GM13976 (cell line): ENCODE measurements around the gene CDC42EP4.

Source experiments
- DNase-seq: peaks from one replicate; pipeline ENCODE4 v3.0.0; 2012; ENCODE audit warnings: low spot score
- CTCF ChIP-seq: IDR thresholded peaks from 2 replicates; pipeline ENCODE4 v1.5.1; 2012; ENCODE audit warnings: borderline replicate concordance, mild to moderate bottlenecking; ENCODE audit not compliant: insufficient read depth; ENCODE audit errors: extremely low read depth, missing control alignments, control extremely low read depth
- in situ Hi-C: fragments of 300-500 bp; cut with MboI; formaldehyde crosslinking; loops from one replicate; pipeline ENCODE4 v1.12.0; 2022; ENCODE audit warnings: low sequenced_read_pairs, mixed read lengths, inconsistent platforms; ENCODE audit not compliant: unreplicated experiment

CDC42EP4 gene

GRCh38 chr17:73282629-73283028 lies 29.2 kb downstream of the CDC42EP4 start:
- TF ChIP-seq CTCF: no peak
- no peak for DNase-seq
- in situ Hi-C loops: no loop called here

- no peak for TF ChIP-seq CTCF
- in situ Hi-C loops: no loop called here
- peak; percentile 72 for DNase-seq
These were observed 29.9 kb downstream of the CDC42EP4 start for GRCh38 chr17:73281928-73282327.

GRCh38 chr17:73280191-73280590 lies 31.6 kb downstream of the CDC42EP4 start:
- no peak for DNase-seq
- in situ Hi-C loops: no loop called here
- TF ChIP-seq CTCF: no peak

- TF ChIP-seq CTCF: no peak
- in situ Hi-C loops: no loop called here
These were observed 32.1 kb downstream of the CDC42EP4 start for GRCh38 chr17:73279704-73280103.

GRCh38 chr17:73278465-73279453 lies 33.0 kb downstream of the CDC42EP4 start:
- in situ Hi-C loops: no loop called here
- no peak for TF ChIP-seq CTCF
- DNase-seq: no peak

More at GRCh38 chr17:73279704-73280103, 32.1 kb downstream of the CDC42EP4 start:
- no peak for DNase-seq

GRCh38 chr17:73278049-73278464 lies 33.7 kb downstream of the CDC42EP4 start:
- in situ Hi-C loops: no loop called here
- DNase-seq: no peak
- TF ChIP-seq CTCF: no peak
